ENCODE results near the gene ANXA4.

Gene ANXA4

GRCh38 chr2:69844560-69844959 lies 102.6 kb downstream of the ANXA4 start:
- no peak for DNase-seq (ENCODE audit: low read depth in 2 of 2)

DNA sequence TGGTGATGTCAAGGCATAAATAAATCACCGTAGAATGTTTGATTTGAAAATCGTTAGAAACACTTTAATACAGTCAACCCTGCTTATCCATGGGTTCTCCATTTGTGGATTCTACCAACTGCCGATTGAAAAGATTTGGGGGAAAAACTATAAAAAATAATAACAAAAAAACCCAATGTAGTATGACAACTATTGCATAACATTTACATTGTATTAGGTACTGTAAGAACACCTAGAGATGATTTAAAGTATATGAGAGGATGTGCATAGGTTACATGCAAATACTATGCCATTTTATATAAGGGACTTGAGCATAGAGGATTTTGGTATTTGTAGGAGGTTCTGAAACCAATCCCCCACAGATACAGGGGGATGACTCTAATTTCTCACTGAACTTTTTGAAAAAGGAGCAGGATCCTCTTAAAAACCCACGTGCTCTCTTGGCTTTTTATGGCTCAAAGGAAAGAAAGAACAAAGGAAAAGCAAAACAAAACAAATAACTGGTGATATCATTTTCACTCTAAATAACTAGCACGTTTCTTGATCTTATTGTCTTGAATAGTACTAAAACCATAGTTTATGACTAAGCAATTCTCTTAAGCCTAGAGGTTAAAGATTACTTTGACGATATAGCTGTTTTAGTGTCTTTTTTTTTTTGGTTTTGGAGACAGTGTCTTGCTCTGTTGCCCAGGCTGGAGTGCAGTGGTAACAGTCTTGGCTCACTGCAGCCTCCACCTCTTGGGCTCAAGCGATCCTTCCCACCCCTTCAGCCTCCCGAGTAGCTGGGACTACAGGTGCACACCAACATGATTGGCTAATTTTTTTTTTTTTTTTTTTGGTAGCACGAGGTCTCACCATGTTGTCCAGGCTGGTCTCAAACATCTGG lies 104.5 kb downstream of the ANXA4 start:
- no peak for DNase-seq (ENCODE audit: low read depth in 2 of 2)

GRCh38 chr2:69847068-69847828 lies 105.3 kb downstream of the ANXA4 start:
- DNase-seq (ENCODE audit: low read depth in 2 of 2), result no peak

DNA sequence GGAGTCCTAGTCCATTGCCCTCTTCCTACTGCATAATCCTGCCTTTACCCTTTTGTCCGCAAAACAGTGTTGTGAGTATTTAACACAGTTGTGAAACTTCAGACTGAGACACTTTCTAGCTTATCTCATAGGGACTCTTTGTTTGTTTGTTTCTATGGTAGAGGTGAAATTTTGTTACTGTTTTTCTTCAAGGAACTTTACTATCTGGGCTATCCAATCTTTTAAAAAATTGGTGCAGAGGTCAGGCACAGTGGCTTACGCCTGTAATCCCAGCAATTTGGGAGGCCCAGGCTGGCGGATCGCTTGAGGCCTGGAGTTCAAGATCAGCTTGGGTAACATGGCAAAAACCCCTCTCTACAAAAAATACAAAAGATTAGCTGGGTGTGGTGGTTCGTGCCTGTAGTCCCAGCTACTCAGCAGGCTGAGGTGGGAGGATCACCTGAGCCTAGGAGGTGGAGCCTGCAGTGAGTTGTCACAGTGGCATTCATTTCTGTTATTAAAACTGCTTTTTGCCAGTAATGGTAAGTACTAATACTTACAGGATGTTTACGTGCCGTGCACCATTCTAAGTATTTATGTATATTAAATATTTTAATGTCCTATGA lies 106.4 kb downstream of the ANXA4 start:
- DNase-seq (ENCODE audit: low read depth in 2 of 2), result no peak

DNA sequence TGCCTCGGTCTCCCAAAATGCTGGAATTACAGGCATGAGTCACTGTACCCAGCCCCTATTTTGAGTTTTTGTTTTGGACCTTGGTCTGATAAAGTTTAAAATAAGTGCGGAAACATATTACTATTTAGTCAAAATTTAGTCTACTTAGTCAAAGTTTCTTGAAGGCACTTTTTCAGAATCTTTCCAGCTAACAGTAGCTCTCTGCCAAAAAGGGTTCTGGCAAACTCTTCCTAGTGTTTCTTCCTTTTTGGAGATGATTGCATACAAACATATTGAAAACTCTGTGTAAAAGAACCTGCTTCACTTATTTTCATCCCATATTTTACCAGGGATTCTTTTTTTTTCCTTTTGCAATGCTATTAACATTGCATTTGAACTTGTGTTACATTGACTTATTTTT lies 116.3 kb downstream of the ANXA4 start:
- no peak for DNase-seq (ENCODE audit: low read depth in 2 of 2)

DNA sequence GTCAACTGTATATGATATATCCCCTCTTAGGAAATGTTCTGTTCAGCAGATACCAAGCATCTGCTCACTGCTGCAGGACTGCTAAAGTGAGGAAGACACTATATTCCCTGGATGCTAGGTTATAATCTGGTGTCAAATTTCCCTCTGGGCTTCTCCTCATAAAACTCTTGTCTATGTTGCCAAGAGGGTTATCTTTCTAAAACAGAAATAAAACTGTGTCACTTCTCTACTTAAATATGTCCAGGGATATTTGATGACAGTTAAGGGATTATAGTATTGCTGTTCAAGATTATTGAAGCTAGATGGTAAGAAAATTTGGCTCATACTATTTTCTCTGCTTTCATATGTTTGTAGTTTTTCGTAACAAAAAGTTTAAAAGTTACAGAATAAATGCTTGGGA lies 121.4 kb downstream of the ANXA4 start:
- DNase-seq (ENCODE audit: low read depth in 2 of 2), result no peak

Data from activated CD4-positive, alpha-beta T cell treated with anti-CD3 and anti-CD28 coated beads for 24 hours (primary cell).